ENCODE data around the gene LYZL1. TPM values are rescaled to one million over a fixed set of nuclear protein-coding genes. Genes with fewer than 3 reads are reported as not detected.
A peak's percentile ranks its signal among the peaks of the same experiment; 100 is the strongest.

Gene LYZL1
- total RNA-seq, 1 donor: not detected

- no peak for TF ChIP-seq CTCF (IDR thresholded peaks at IDR 0.05; ENCODE audit: insufficient read depth, low read length)
- no peak for DNase-seq (ENCODE audit: low read depth)
- no peak overlapping the region for H3K4me3 ChIP-seq (ENCODE audit: low read depth, low read length)
These were observed 35.2 kb upstream of the LYZL1 start for GRCh38 chr10:29253690-29254029.

- peak; percentile 72 for DNase-seq (ENCODE audit: low read depth)
- TF ChIP-seq CTCF (IDR thresholded peaks at IDR 0.05; ENCODE audit: insufficient read depth, low read length): no peak
- H3K4me3 ChIP-seq (ENCODE audit: low read depth, low read length): no peak overlapping the region
These were observed 34.5 kb upstream of the LYZL1 start for GRCh38 chr10:29254123-29255046.

GRCh38 chr10:29255104-29255503 lies 33.8 kb upstream of the LYZL1 start:
- TF ChIP-seq CTCF (IDR thresholded peaks at IDR 0.05; ENCODE audit: insufficient read depth, low read length): no peak
- H3K4me3 ChIP-seq (ENCODE audit: low read depth, low read length): no peak overlapping the region
- DNase-seq (ENCODE audit: low read depth): no peak

GRCh38 chr10:29256019-29256418 lies 32.9 kb upstream of the LYZL1 start:
- H3K4me3 ChIP-seq (ENCODE audit: low read depth, low read length): no peak overlapping the region
- no peak for DNase-seq (ENCODE audit: low read depth)
- no peak for TF ChIP-seq CTCF (IDR thresholded peaks at IDR 0.05; ENCODE audit: insufficient read depth, low read length)

GRCh38 chr10:29256586-29256985 lies 32.3 kb upstream of the LYZL1 start:
- peak; percentile 13 for DNase-seq (ENCODE audit: low read depth)
- no peak for TF ChIP-seq CTCF (IDR thresholded peaks at IDR 0.05; ENCODE audit: insufficient read depth, low read length)
- H3K4me3 ChIP-seq (ENCODE audit: low read depth, low read length): no peak overlapping the region

GRCh38 chr10:29257106-29257783 lies 31.6 kb upstream of the LYZL1 start:
- TF ChIP-seq CTCF (IDR thresholded peaks at IDR 0.05; ENCODE audit: insufficient read depth, low read length): no peak
- H3K4me3 ChIP-seq (ENCODE audit: low read depth, low read length): no peak overlapping the region
- peak; percentile 93 for DNase-seq (ENCODE audit: low read depth)

All from fibroblast of the aortic adventitia (primary cell).